ENCODE data around the gene PRKCE. TPM values are rescaled to one million over a fixed set of nuclear protein-coding genes. Genes with fewer than 3 reads are reported as not detected.

Gene PRKCE
- total and polyA plus RNA-seq, 4 donors: 2.5 to 38.6 (median 5.8) TPM

DNA sequence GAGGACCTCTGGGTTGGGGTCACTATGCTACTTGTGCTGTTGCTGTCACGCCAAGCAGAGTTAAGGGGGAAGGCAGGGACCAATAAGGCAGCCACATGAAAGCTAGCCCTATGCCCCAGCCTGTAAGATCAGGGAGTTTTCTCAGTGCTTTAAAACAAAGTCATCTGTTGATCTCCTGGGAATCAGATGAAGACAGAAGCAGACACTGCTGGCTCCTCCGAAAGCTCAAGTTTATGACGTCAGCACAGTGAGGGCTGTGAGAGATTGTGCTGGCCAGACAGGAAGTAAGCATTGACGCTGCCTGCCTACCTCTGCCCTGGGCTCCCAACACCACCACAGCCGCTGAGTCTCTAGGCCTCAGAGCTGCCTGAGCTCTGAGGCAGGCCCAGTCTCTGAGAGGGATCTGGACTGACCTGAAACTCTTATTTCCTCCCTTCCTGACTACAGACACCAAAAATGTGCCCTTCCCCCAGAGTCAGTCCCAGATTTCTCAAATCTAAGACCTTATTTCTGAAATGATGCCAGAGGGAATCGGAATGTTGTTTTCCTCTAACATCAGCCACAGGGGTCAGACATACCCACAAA lies 527.7 kb downstream of the PRKCE start:
- DNase-seq (ENCODE audit: low spot score): no peak
- Histone ChIP-seq H3K36me3 (ENCODE audit: control insufficient read depth in 4 of 4, insufficient read depth in 3 of 4, low read depth in 1 of 4, low read length in 3 of 4) (no peaks in the 10 kb centered on the region), H3K9ac (ENCODE audit: low read depth in 1 of 2, low read length in 2 of 2) (no peak overlapping the region), H3K27me3 (ENCODE audit: control insufficient read depth in 4 of 4, insufficient read depth in 4 of 4, low read length in 3 of 4) (no peaks in the 10 kb centered on the region), H3K27ac (ENCODE audit: low read depth in 1 of 2, low read length in 2 of 2) (peak overlapping the region; percentile 38 to 65), H3K4me1 (ENCODE audit: control insufficient read depth in 4 of 4, insufficient read depth in 4 of 4, low read length in 3 of 4) (no peaks in the 10 kb centered on the region), H3K4me3 (ENCODE audit: low read depth in 1 of 3, low read length in 3 of 3) (no peak overlapping the region), H3K9me3 (ENCODE audit: control insufficient read depth in 4 of 4, low read length in 3 of 4) (no peaks in the 10 kb centered on the region)
- WGBS: 68% methylated on average over 6 of the region's 6 CpGs
- no peak for TF ChIP-seq HNF4A (conservative IDR thresholded peaks at IDR 0.05)
- no peak for TF ChIP-seq HNF4G (IDR thresholded peaks at IDR 0.05)
- peak in 1 of 2 donors; percentile 2 for TF ChIP-seq RXRA (IDR thresholded peaks at IDR 0.05)
- peak; percentile 8 to 39 for TF ChIP-seq RAD21 (IDR thresholded peaks at IDR 0.05)
- no peak for TF ChIP-seq CTCF (IDR thresholded peaks at IDR 0.05; ENCODE audit: low read depth, low read length, missing input control)
- no peak for TF ChIP-seq TAF1 (conservative IDR thresholded peaks at IDR 0.05)
- no peak for TF ChIP-seq JUND (IDR thresholded peaks at IDR 0.05)
- peak; percentile 11 for TF ChIP-seq SP1 (IDR thresholded peaks at IDR 0.05)
- TF ChIP-seq NR2F2 (IDR thresholded peaks at IDR 0.05): peak; percentile 14
- TF ChIP-seq FOXA1 (IDR thresholded peaks at IDR 0.05): no peak
- TF ChIP-seq ATF3 (IDR thresholded peaks at IDR 0.05): no peak
- no peak for TF ChIP-seq YY1 (IDR thresholded peaks at IDR 0.05)
- no peak for TF ChIP-seq EGR1 (IDR thresholded peaks at IDR 0.05; ENCODE audit: low read depth in 2 of 2)
- TF ChIP-seq, protein P1, sequence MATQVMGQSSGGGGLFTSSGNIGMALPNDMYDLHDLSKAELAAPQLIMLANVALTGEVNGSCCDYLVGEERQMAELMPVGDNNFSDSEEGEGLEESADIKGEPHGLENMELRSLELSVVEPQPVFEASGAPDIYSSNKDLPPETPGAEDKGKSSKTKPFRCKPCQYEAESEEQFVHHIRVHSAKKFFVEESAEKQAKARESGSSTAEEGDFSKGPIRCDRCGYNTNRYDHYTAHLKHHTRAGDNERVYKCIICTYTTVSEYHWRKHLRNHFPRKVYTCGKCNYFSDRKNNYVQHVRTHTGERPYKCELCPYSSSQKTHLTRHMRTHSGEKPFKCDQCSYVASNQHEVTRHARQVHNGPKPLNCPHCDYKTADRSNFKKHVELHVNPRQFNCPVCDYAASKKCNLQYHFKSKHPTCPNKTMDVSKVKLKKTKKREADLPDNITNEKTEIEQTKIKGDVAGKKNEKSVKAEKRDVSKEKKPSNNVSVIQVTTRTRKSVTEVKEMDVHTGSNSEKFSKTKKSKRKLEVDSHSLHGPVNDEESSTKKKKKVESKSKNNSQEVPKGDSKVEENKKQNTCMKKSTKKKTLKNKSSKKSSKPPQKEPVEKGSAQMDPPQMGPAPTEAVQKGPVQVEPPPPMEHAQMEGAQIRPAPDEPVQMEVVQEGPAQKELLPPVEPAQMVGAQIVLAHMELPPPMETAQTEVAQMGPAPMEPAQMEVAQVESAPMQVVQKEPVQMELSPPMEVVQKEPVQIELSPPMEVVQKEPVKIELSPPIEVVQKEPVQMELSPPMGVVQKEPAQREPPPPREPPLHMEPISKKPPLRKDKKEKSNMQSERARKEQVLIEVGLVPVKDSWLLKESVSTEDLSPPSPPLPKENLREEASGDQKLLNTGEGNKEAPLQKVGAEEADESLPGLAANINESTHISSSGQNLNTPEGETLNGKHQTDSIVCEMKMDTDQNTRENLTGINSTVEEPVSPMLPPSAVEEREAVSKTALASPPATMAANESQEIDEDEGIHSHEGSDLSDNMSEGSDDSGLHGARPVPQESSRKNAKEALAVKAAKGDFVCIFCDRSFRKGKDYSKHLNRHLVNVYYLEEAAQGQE (IDR thresholded peaks at IDR 0.05): no peak

GRCh38 chr2:46180189-46180588 lies 528.7 kb downstream of the PRKCE start:
- no peak overlapping the region for H3K4me3 ChIP-seq (ENCODE audit: low read depth in 1 of 3, low read length in 3 of 3)
- no peak overlapping the region for H3K27ac ChIP-seq (ENCODE audit: low read depth in 1 of 2, low read length in 2 of 2)
- peaks cover 0 to 7% (median 3%) of the 10 kb centered on the region in 4 donors for H3K36me3 ChIP-seq (ENCODE audit: control insufficient read depth in 4 of 4, insufficient read depth in 3 of 4, low read depth in 1 of 4, low read length in 3 of 4)
- no peaks in the 10 kb centered on the region for H3K9me3 ChIP-seq (ENCODE audit: control insufficient read depth in 4 of 4, low read length in 3 of 4)
- H3K4me1 ChIP-seq (ENCODE audit: control insufficient read depth in 4 of 4, insufficient read depth in 4 of 4, low read length in 3 of 4): no peaks in the 10 kb centered on the region
- no peaks in the 10 kb centered on the region for H3K27me3 ChIP-seq (ENCODE audit: control insufficient read depth in 4 of 4, insufficient read depth in 4 of 4, low read length in 3 of 4)
- TF ChIP-seq HNF4A (conservative IDR thresholded peaks at IDR 0.05) (no peak), FOXA1 (IDR thresholded peaks at IDR 0.05) (no peak), GABPA (IDR thresholded peaks at IDR 0.05 in 1 of 2, conservative IDR thresholded peaks at IDR 0.05 in 1 of 2) (no peak), ATF3 (IDR thresholded peaks at IDR 0.05) (no peak), ZBTB33 (IDR thresholded peaks at IDR 0.05) (no peak), RAD21 (IDR thresholded peaks at IDR 0.05) (no peak), HNF4G (IDR thresholded peaks at IDR 0.05) (no peak), TAF1 (conservative IDR thresholded peaks at IDR 0.05) (no peak), RXRA (IDR thresholded peaks at IDR 0.05) (no peak), FOXA2 (IDR thresholded peaks at IDR 0.05) (no peak), CTCF (IDR thresholded peaks at IDR 0.05; ENCODE audit: low read depth, low read length, missing input control) (no peak), YY1 (IDR thresholded peaks at IDR 0.05) (no peak), EGR1 (IDR thresholded peaks at IDR 0.05; ENCODE audit: low read depth in 2 of 2) (no peak)
- TF ChIP-seq, protein P1 (IDR thresholded peaks at IDR 0.05): no peak
- no peak overlapping the region for H3K9ac ChIP-seq (ENCODE audit: low read depth in 1 of 2, low read length in 2 of 2)
- 97% methylated on average over 2 of the region's 2 CpGs for WGBS
- no peak for DNase-seq (ENCODE audit: low spot score)

Data from liver (tissue), 9 donors.